IMR-90 (cell line): ENCODE data around the gene LEMD3. TPM values are rescaled to one million over a fixed set of nuclear protein-coding genes. Genes with fewer than 3 reads are reported as not detected.
A peak's percentile ranks its signal among the peaks of the same experiment; 100 is the strongest.

Experiments
- ATAC-seq: fragments of 200-7000 bp; cut with Tn5 transposase; 2 replicates; pipeline ENCODE4 v1.9.1; 2020; ENCODE audit warnings: low read depth, mild to moderate bottlenecking, moderate library complexity
- BruUV-seq: library from RNA; stranded (reverse); fragments of 400-500 nt; replicated peaks from 2 replicates; lab custom pipeline; 2021; lab: Mats Ljungman, UMichigan
- CTCF ChIA-PET: fragments of 300-600 bp; formaldehyde crosslinking; extraction: SDS; loops from one replicate; lab custom pipeline; 2021; ENCODE audit warnings: antibody characterized with exemption; lab: Yijun Ruan, JAX
- POLR2A ChIA-PET: fragments of 300-600 bp; sonication (Branson Sonifier 250); formaldehyde crosslinking; loops from one replicate; lab custom pipeline; 2022; ENCODE audit warnings: antibody characterized with exemption; ENCODE audit not compliant: unreplicated experiment; lab: Charles Lee
- DNase-seq: peaks from one replicate; pipeline ENCODE4 v3.0.0; 2013
- H2AFZ ChIP-seq: replicated peaks from 2 replicates; pipeline ENCODE3; 2013; ENCODE audit warnings: low read length, mild to moderate bottlenecking; ENCODE audit not compliant: poor library complexity
- H2AK5ac ChIP-seq: 2 replicates; pipeline ENCODE4 v1.6.1; 2013; ENCODE audit warnings: low read depth, low read length, inconsistent platforms
- H2AK9ac ChIP-seq: replicated peaks from 2 replicates; pipeline ENCODE3; 2013; ENCODE audit warnings: mild to moderate bottlenecking, low read depth, low read length, moderate library complexity; ENCODE audit not compliant: poor library complexity
- H2BK120ac ChIP-seq: 2 replicates; pipeline ENCODE4 v1.6.1; 2013; ENCODE audit warnings: low read depth, low read length, inconsistent platforms
- H2BK15ac ChIP-seq: 3 replicates; pipeline ENCODE4 v1.6.1; 2013; ENCODE audit warnings: low read depth, low read length, inconsistent platforms
- H2BK20ac ChIP-seq: 2 replicates; pipeline ENCODE4 v1.6.1; 2013; ENCODE audit warnings: low read depth, mild to moderate bottlenecking, inconsistent platforms, low read length, moderate library complexity
- H2BK5ac ChIP-seq: 2 replicates; pipeline ENCODE4 v1.6.1; 2013; ENCODE audit warnings: mild to moderate bottlenecking, low read depth, low read length, inconsistent platforms; ENCODE audit not compliant: poor library complexity, severe bottlenecking
- H3K14ac ChIP-seq: replicated peaks from 2 replicates; pipeline ENCODE4 v1.6.1; 2013; ENCODE audit warnings: low read depth, low read length, inconsistent platforms
- H3K18ac ChIP-seq: 2 replicates; pipeline ENCODE4 v1.6.1; 2013; ENCODE audit warnings: low read depth, low read length, control low read depth
- H3K23ac ChIP-seq: 2 replicates; pipeline ENCODE4 v1.6.1; 2013; ENCODE audit warnings: low read depth, low read length, inconsistent platforms
- H3K27ac ChIP-seq: 2 replicates; pipeline ENCODE4 v1.5.1; 2013; ENCODE audit warnings: mild to moderate bottlenecking, control low read depth, low read length; ENCODE audit not compliant: insufficient read depth
- H3K27me3 ChIP-seq: 2 replicates; pipeline ENCODE4 v1.6.1; 2013; ENCODE audit warnings: low read length; ENCODE audit not compliant: control insufficient read depth, insufficient read depth
- H3K36me3 ChIP-seq: 2 replicates; pipeline ENCODE4 v1.6.1; 2013; ENCODE audit warnings: low read length, mixed read lengths; ENCODE audit not compliant: control insufficient read depth, insufficient read depth
- H3K4ac ChIP-seq: 2 replicates; pipeline ENCODE4 v1.6.1; 2013; ENCODE audit warnings: low read depth, low read length, inconsistent platforms
- H3K4me1 ChIP-seq: 2 replicates; pipeline ENCODE4 v1.6.1; 2013; ENCODE audit warnings: low read length, mixed read lengths; ENCODE audit not compliant: control insufficient read depth, insufficient read depth
- H3K4me2 ChIP-seq: 2 replicates; pipeline ENCODE4 v1.6.1; 2013; ENCODE audit warnings: low read depth, mild to moderate bottlenecking, control low read depth, low read length, moderate library complexity
- H3K4me3 ChIP-seq: 2 replicates; pipeline ENCODE4 v1.5.1; 2013; ENCODE audit warnings: low read depth, mild to moderate bottlenecking, control low read depth, low read length, moderate library complexity; ENCODE audit not compliant: insufficient read depth
- H3K56ac ChIP-seq: 2 replicates; pipeline ENCODE4 v1.6.1; 2013; ENCODE audit warnings: low read length, inconsistent platforms; ENCODE audit not compliant: insufficient read depth; ENCODE audit errors: extremely low read depth
- H3K79me1 ChIP-seq, 2 experiments: 2 replicates each; pipeline ENCODE4 v1.6.1; 2013; ENCODE audit warnings: low read length in 2 of 2, inconsistent platforms in 1 of 2, low read depth in 1 of 2
- H3K9ac ChIP-seq: 2 replicates; pipeline ENCODE4 v1.6.1; 2013; ENCODE audit warnings: low read depth, low read length, control low read depth
- H3K9me1 ChIP-seq: 2 replicates; pipeline ENCODE4 v1.6.1; 2013; ENCODE audit warnings: low read length, inconsistent platforms; ENCODE audit not compliant: insufficient read depth
- H3K9me3 ChIP-seq: 2 replicates; pipeline ENCODE4 v1.6.1; 2013; ENCODE audit warnings: low read length; ENCODE audit not compliant: control insufficient read depth, insufficient read depth
- H4K20me1 ChIP-seq: 2 replicates; pipeline ENCODE4 v1.6.1; 2013; ENCODE audit warnings: low read length, inconsistent platforms; ENCODE audit not compliant: insufficient read depth
- H4K5ac ChIP-seq: 2 replicates; pipeline ENCODE4 v1.6.1; 2013; ENCODE audit warnings: mild to moderate bottlenecking, low read depth, low read length, control low read depth
- H4K8ac ChIP-seq, 2 experiments: 2 replicates each; pipeline ENCODE4 v1.6.1; 2013; ENCODE audit warnings: low read depth in 2 of 2, low read length in 2 of 2, control low read depth in 1 of 2, inconsistent platforms in 1 of 2
- H4K91ac ChIP-seq: 2 replicates; pipeline ENCODE4 v1.6.1; 2013; ENCODE audit warnings: low read depth, low read length, inconsistent platforms; ENCODE audit not compliant: insufficient read depth
- BHLHE40 ChIP-seq: fragments of 150-350 bp; IDR thresholded peaks from 2 replicates; pipeline ENCODE4 v1.6.1; 2016; ENCODE audit warnings: mild to moderate bottlenecking, low read depth, low read length
- CEBPB ChIP-seq: IDR thresholded peaks from 2 replicates; pipeline ENCODE4 v1.6.1; 2012; ENCODE audit warnings: low read depth, low read length, improper control_type of control experiment
- CHD1 ChIP-seq: IDR thresholded peaks from 2 replicates; pipeline ENCODE4 v1.6.1; 2012; ENCODE audit warnings: low read depth, low read length, improper control_type of control experiment
- ELK1 ChIP-seq: fragments of 150-350 bp; IDR thresholded peaks from 2 replicates; pipeline ENCODE4 v1.6.1; 2016; ENCODE audit warnings: low read depth, mild to moderate bottlenecking, low read length, moderate library complexity, borderline replicate concordance
- FOS ChIP-seq: fragments of 150-350 bp; IDR thresholded peaks from 2 replicates; pipeline ENCODE4 v1.6.1; 2016; ENCODE audit warnings: low read depth, low read length
- MAFK ChIP-seq: IDR thresholded peaks from 2 replicates; pipeline ENCODE4 v1.6.1; 2012; ENCODE audit warnings: low read depth, low read length, improper control_type of control experiment
- MAZ ChIP-seq: IDR thresholded peaks from 2 replicates; pipeline ENCODE4 v1.6.1; 2012; ENCODE audit warnings: low read depth, mild to moderate bottlenecking, low read length, improper control_type of control experiment, moderate library complexity, borderline replicate concordance
- MXI1 ChIP-seq: IDR thresholded peaks from 2 replicates; pipeline ENCODE4 v1.6.1; 2012; ENCODE audit warnings: low read depth, mild to moderate bottlenecking, low read length, moderate library complexity, borderline replicate concordance
- NFE2L2 ChIP-seq: fragments of 150-350 bp; IDR thresholded peaks from 2 replicates; pipeline ENCODE4 v1.6.1; 2016; ENCODE audit warnings: low read depth, mild to moderate bottlenecking, low read length
- POLR2A ChIP-seq: IDR thresholded peaks from 2 replicates; pipeline ENCODE4 v1.6.1; 2012; ENCODE audit warnings: mild to moderate bottlenecking, low read depth, low read length
- RAD21 ChIP-seq: IDR thresholded peaks from 2 replicates; pipeline ENCODE4 v1.6.1; 2012; ENCODE audit warnings: low read length, improper control_type of control experiment
- RCOR1 ChIP-seq: IDR thresholded peaks from 2 replicates; pipeline ENCODE4 v1.6.1; 2012; ENCODE audit warnings: mild to moderate bottlenecking, low read length, improper control_type of control experiment; ENCODE audit not compliant: insufficient replicate concordance
- RFX5 ChIP-seq: IDR thresholded peaks from 2 replicates; pipeline ENCODE4 v1.8.0; 2012; ENCODE audit warnings: low read depth, mild to moderate bottlenecking, low read length, moderate library complexity
- SMC3 ChIP-seq: fragments of 150-350 bp; IDR thresholded peaks from 2 replicates; pipeline ENCODE4 v1.6.1; 2016; ENCODE audit warnings: low read depth, mild to moderate bottlenecking, antibody characterized with exemption, low read length, moderate library complexity
- USF2 ChIP-seq: fragments of 150-350 bp; IDR thresholded peaks from 2 replicates; pipeline ENCODE4 v1.6.1; 2017; ENCODE audit warnings: mild to moderate bottlenecking, antibody characterized with exemption, low read length, low read depth
- WGBS, 2 experiments: methylation state at CpG; one replicate each; pipeline versions ENCODE4 v1.1.5 to v1.1.7; 2013; ENCODE audit warnings: missing lambda C conversion rate in 2 of 2; ENCODE audit not compliant: insufficient read length in 1 of 2; ENCODE audit errors: extremely low coverage in 2 of 2; 5-methylcytosine and 5-hydroxymethylcytosine counted together
- dilution Hi-C: fragments of 300-500 bp; cut with HindIII; formaldehyde crosslinking; loops from one replicate; pipeline ENCODE4 v1.14.3; 2018; ENCODE audit warnings: low sequenced_read_pairs; ENCODE audit not compliant: unreplicated experiment
- in situ Hi-C: fragments of 300-500 bp; cut with MboI; formaldehyde crosslinking; loops from 3 replicates; pipeline ENCODE4 v1.14.3; 2019; ENCODE audit warnings: low sequenced_read_pairs, inconsistent platforms, mixed read lengths
- intact Hi-C: fragments of 100-400 bp; cut with micrococcal nuclease; formaldehyde crosslinking; loops from 2 replicates; pipeline ENCODE4 v1.10.0; 2022
- polyA plus RNA-seq, 3 experiments: library from polyadenylated mRNA; depleted of rRNA; stranded (reverse); fragments of >200 nt; gene quantifications; 2 replicates each; pipeline ENCODE4 v1.2.3, GENCODE V29; 2012; ENCODE audit warnings: low replicate concordance in 1 of 3
- total RNA-seq: library from RNA; depleted of rRNA; stranded (reverse); fragments of >200 nt; gene quantifications from 2 replicates; pipeline ENCODE4 v1.2.3, GENCODE V29; 2012

LEMD3 gene
- total and polyA plus RNA-seq, 2 of the 4 experiments (the other 2 are of a cell fraction), result 5.5 to 9.9 TPM

DNA sequence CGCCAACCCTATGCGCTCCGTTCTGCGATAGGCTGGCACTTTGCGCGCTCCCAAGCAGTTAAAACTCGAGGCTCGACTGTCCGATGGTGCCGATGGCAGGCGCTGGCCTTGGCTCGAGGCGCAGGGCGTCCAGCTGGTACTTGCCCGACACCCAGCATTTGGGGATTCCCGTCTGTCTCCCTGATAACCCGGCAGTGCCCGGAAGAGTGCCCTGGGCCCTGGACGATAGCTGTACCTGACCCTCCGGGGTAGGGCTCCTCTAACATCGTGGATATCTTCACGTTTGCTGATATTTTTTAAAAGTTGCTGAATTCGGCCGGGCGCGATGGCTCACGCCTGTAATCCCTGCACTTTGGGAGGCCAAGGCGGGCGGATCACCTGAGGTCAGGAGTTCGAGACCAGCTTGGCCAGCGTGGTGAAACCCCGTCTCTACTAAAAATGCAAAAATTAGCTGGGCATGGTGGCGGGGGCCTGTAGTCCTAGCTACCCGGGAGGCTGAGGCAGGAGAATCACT lies 47.4 kb upstream of the LEMD3 start:
- H2BK20ac ChIP-seq, result no peak overlapping the region
- in situ Hi-C loops, result no loop called here
- peak overlapping the region; percentile 72 for H2AFZ ChIP-seq
- H3K27me3 ChIP-seq, result peaks cover 51% of the 10 kb centered on the region
- 74% methylated on average over 27 of the region's 34 CpGs; no CpG with 5 or more reads in 1 of the 2 experiments for WGBS, 2 experiments
- BruUV-seq, result no TSS peak
- no peak overlapping the region for H3K14ac ChIP-seq
- H3K9me3 ChIP-seq, result no peaks in the 10 kb centered on the region
- dilution Hi-C loops, result no loop called here
- no peak for DNase-seq
- no peak overlapping the region for H3K23ac ChIP-seq
- H3K36me3 ChIP-seq, result no peaks in the 10 kb centered on the region
- no peak overlapping the region for H3K18ac ChIP-seq
- H2AK9ac ChIP-seq, result no peak overlapping the region
- intact Hi-C loops, result loop anchor here (5.0 kb wide), 1 partner anchor 110 kb away; no protein-coding TSS in a partner anchor
- H3K9me1 ChIP-seq, result peaks cover 2% of the 10 kb centered on the region; the same call in 1 of the 2 replicates
- H4K8ac ChIP-seq, result no peak overlapping the region
- TF ChIP-seq FOS (no peak), MXI1 (no peak), RFX5 (no peak), CHD1 (no peak), RAD21 (no peak), USF2 (no peak), MAZ (no peak), POLR2A (no peak), SMC3 (no peak), CEBPB (no peak), RCOR1 (no peak), NFE2L2 (no peak), ELK1 (no peak), BHLHE40 (no peak), MAFK (no peak)
- no peaks in the 10 kb centered on the region for H4K20me1 ChIP-seq
- no peak overlapping the region for H3K4ac ChIP-seq
- no peak overlapping the region for H4K5ac ChIP-seq
- H3K4me2 ChIP-seq, result no peak overlapping the region; the same call in 1 of the 2 replicates
- CTCF ChIA-PET, result interaction anchor here (0.8 kb wide), 1 partner anchor 227 kb away, joined by 3 read pairs; no protein-coding TSS in a partner anchor
- POLR2A ChIA-PET, result no interaction called here
- no peak overlapping the region for H3K27ac ChIP-seq
- H2BK5ac ChIP-seq, result no peak overlapping the region
- peaks cover 3% of the 10 kb centered on the region for H3K4me1 ChIP-seq
- H2BK15ac ChIP-seq, result no peak overlapping the region
- H2BK120ac ChIP-seq, result no peak overlapping the region
- H3K56ac ChIP-seq, result no peak overlapping the region
- H3K79me1 ChIP-seq, result no peaks in the 10 kb centered on the region
- no peak overlapping the region for H3K9ac ChIP-seq
- H2AK5ac ChIP-seq, result no peak overlapping the region
- no peak for ATAC-seq
- H4K91ac ChIP-seq, result no peak overlapping the region
- H3K4me3 ChIP-seq, result no peak overlapping the region
